OCI-M1 (cell line): ENCODE results near the gene PAOX.

Source experiments
- DNase-seq: peaks from one replicate; lab custom pipeline; 2025; lab: John Stamatoyannopoulos, UW

PAOX gene

DNA sequence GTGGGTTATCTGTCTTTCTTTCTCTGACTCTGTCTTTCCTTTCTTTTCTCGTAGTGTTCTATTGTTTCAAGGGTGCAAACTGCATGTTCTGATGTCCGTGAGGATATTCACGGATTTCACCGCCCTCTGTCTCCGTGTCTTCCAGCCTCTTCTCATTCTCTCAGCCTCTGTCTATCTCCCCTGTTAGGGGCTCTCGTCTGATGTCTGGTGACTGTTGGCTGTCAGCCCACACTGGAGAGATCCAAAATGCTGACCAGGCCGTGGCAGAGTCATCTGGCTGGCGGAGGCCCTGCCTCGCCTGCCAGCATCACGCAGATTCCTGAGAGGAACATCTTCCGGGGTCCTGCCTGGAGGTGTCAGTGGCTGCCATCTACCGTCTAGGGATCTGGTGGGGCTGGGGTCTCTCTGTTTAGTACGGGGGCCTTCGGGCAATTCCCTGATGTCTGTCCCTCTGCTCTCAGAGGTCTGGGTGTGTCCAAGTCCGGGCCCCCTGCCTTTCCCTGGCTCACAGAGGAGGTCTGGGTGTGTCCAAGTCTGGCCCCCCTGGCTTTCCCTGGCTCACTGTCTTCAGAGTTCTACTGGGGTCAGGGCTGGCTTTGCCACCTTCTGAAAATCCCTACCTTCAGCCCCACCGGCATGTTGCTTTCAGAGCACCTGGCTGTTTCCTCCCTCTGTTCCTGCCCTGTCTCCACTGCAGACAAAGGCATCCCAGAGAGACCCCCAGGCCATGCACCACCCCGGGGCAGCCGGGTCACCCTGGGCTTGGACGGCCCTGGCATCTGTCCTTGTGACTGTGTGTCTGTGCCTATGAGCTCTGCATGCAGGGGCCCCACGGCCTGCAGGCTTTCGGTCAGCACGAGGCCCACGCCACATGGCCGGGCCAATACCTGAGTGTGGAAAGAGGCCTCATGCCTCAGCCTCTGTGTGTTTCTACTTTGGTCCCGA lies 60.7 kb downstream of the PAOX start:
- DNase-seq: no peak

DNA sequence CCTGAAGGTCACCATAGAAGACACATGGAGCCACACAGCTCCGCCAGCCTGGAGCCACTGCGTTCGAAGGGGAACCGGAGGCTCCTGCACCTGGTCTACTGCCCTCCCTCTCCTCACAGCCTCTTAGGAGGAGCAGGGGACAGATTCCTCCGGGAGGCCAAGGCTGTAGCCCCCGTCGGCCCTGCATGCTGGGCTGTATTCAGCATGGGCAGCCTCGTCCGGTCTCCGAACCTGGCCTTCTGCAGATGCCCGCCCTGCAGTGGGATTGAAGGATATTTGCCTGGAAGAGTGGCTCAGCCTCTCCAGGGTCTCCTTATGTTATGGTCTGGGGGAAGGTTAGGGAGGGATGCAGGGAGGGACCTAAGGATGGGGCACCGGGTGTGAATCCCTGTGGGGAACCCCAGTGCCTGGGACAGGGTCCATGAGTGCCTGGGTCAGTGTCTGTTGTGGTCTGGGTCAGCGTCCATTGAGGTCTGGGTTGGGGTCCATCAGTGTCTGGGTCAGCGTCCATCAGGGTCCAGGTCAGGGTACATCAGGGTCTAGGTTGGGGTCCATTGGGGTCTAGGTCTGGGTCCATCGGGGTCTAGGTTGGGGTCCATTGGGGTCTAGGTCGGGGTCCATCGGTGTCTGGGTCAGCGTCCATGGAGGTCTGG lies 61.7 kb downstream of the PAOX start:
- DNase-seq: no peak
